HepG2 (cell line): Measurements from ENCODE around the gene TMEM255B. TPM values are rescaled to one million over a fixed set of nuclear protein-coding genes. Genes with fewer than 3 reads are reported as not detected.

Experiments used
- ATAC-seq: fragments of 200-7000 bp; cut with Tn5 transposase; 3 replicates; pipeline ENCODE4 v1.9.1; 2020; ENCODE audit warnings: mild to moderate bottlenecking, moderate library complexity
- BruUV-seq: library from RNA; stranded (reverse); fragments of 400-500 nt; replicated peaks from 2 replicates; lab custom pipeline; 2021; lab: Mats Ljungman, UMichigan
- CTCF ChIA-PET: fragments of 300-600 bp; formaldehyde crosslinking; extraction: SDS; loops from one replicate; lab custom pipeline; 2021; ENCODE audit warnings: low total read pairs, inconsistent platforms, low intra/inter-chr PET ratio; lab: Yijun Ruan, JAX
- POLR2A ChIA-PET: fragments of 350-600 bp; sonication (Branson Sonifier 250); formaldehyde crosslinking; loops from one replicate; lab custom pipeline; 2020; ENCODE audit warnings: antibody characterized with exemption, inconsistent platforms; lab: Yijun Ruan, JAX
- DNase-seq: peaks from one replicate; pipeline ENCODE4 v3.0.0-alpha.2; 2015; ENCODE audit warnings: low spot score
- FAIRE-seq: peaks from 3 replicates; lab custom pipeline; 2011; peaks lifted over from hg19 to GRCh38; lab: Jason Lieb, UNC
- H2AFZ ChIP-seq: one replicate; pipeline ENCODE4 v1.6.1; 2011; ENCODE audit warnings: low read length, inconsistent platforms
- H3K27ac ChIP-seq: fragments of 300-600 bp; 3 replicates; pipeline ENCODE4 v1.8.0; 2011; ENCODE audit warnings: mixed run types, mild to moderate bottlenecking, mixed read lengths, low read length, inconsistent platforms; ENCODE audit not compliant: insufficient read depth; ENCODE audit errors: extremely low read length
- H3K27me3 ChIP-seq, 2 experiments: fragments of 200-600 bp in 1 of 2; 2 replicates in 1 of 2; 3 replicates in 1 of 2; pipeline versions ENCODE4 v1.6.0 to v1.8.0; 2011; ENCODE audit warnings: low read length in 2 of 2, mild to moderate bottlenecking in 2 of 2, moderate library complexity in 2 of 2, inconsistent platforms in 1 of 2; ENCODE audit not compliant: insufficient read depth in 2 of 2, control insufficient read depth in 1 of 2
- H3K36me3 ChIP-seq, 2 experiments: fragments of 200-600 bp in 1 of 2; replicated peaks in 1 of 2; 2 replicates in 1 of 2; 3 replicates in 1 of 2; pipeline versions ENCODE4 v1.5.1 to v1.8.0; 2011; ENCODE audit warnings: low read length in 2 of 2, inconsistent platforms in 1 of 2; ENCODE audit not compliant: insufficient read depth in 2 of 2, control insufficient read depth in 1 of 2
- H3K4me1 ChIP-seq: 2 replicates; pipeline ENCODE4 v1.5.1; 2012; ENCODE audit warnings: low read length, inconsistent platforms; ENCODE audit not compliant: insufficient read depth
- H3K4me2 ChIP-seq: 2 replicates; pipeline ENCODE4 v1.6.0; 2011; ENCODE audit warnings: low read depth, low read length, inconsistent platforms
- H3K4me3 ChIP-seq, 3 experiments: fragments of 200-600 bp in 1 of 3; sonication (generic), shearing (Covaris generic) in 1 of 3; replicated peaks in 1 of 3; 2 replicates each; pipeline ENCODE4 v1.5.1; 2011 to 2016; ENCODE audit warnings: low read length in 3 of 3, inconsistent platforms in 2 of 3, low read depth in 2 of 3, mild to moderate bottlenecking in 2 of 3, control low read depth in 1 of 3, mixed read lengths in 1 of 3; ENCODE audit not compliant: insufficient read depth in 1 of 3
- H3K79me2 ChIP-seq: one replicate; pipeline ENCODE4 v1.6.1; 2011; ENCODE audit warnings: low read length, inconsistent platforms; ENCODE audit not compliant: insufficient read depth
- H3K9ac ChIP-seq: 2 replicates; pipeline ENCODE4 v1.6.0; 2011; ENCODE audit warnings: mild to moderate bottlenecking, low read depth, low read length, inconsistent platforms; ENCODE audit not compliant: insufficient read depth
- H3K9me3 ChIP-seq: 2 replicates; pipeline ENCODE4 v1.5.1; 2012; ENCODE audit warnings: mild to moderate bottlenecking, low read length
- H4K20me1 ChIP-seq: 2 replicates; pipeline ENCODE4 v1.6.0; 2011; ENCODE audit warnings: inconsistent platforms, mild to moderate bottlenecking, low read length, moderate library complexity; ENCODE audit not compliant: insufficient read depth
- FOXA1 ChIP-seq, 2 experiments: fragments of 450-650 bp in 1 of 2; sonication (generic) in 1 of 2; formaldehyde crosslinking in 1 of 2; IDR thresholded peaks; 2 replicates each; pipeline versions ENCODE4 v1.4.0 to v1.6.1; 2016 to 2020; ENCODE audit warnings: missing genetic modification reagents in 1 of 2
- GABPA ChIP-seq, 2 experiments: IDR thresholded peaks; 2 replicates each; pipeline ENCODE4 v1.6.1; 2011 to 2016; ENCODE audit warnings: low read depth in 2 of 2, low read length in 1 of 2, missing biosample characterization in 1 of 2, missing genetic modification characterization in 1 of 2
- HNF4A ChIP-seq: sonication (generic); formaldehyde crosslinking; IDR thresholded peaks from 2 replicates; pipeline ENCODE4 v1.4.0; 2020; ENCODE audit warnings: missing genetic modification reagents
- HNF4G ChIP-seq, 2 experiments: sonication (generic) in 1 of 2; formaldehyde crosslinking in 1 of 2; IDR thresholded peaks; 2 replicates each; pipeline versions ENCODE4 v1.4.0 to v1.6.1; 2011 to 2020; ENCODE audit warnings: borderline replicate concordance in 2 of 2, low read depth in 2 of 2, mild to moderate bottlenecking in 2 of 2, low read length in 1 of 2, missing genetic modification reagents in 1 of 2, moderate library complexity in 1 of 2
- HNRNPL ChIP-seq: fragments of 200-400 bp; formaldehyde crosslinking; IDR thresholded peaks from 2 replicates; pipeline ENCODE4 v1.6.1; 2017; ENCODE audit warnings: mild to moderate bottlenecking, low read depth, low read length
- MYC ChIP-seq: sonication (generic); formaldehyde crosslinking; IDR thresholded peaks from 2 replicates; pipeline ENCODE4 v1.9.0; 2021; ENCODE audit warnings: missing genetic modification reagents, borderline replicate concordance
- NKX3-1 ChIP-seq: sonication (generic); formaldehyde crosslinking; IDR thresholded peaks from 2 replicates; pipeline ENCODE4 v1.5.0; 2020; ENCODE audit warnings: missing genetic modification reagents
- NR2F6 ChIP-seq, 2 experiments: IDR thresholded peaks; 2 replicates each; pipeline ENCODE4 v1.6.1; 2016; ENCODE audit warnings: antibody characterized with exemption in 1 of 2, mild to moderate bottlenecking in 1 of 2
- SMARCC2 ChIP-seq: fragments of 450-650 bp; IDR thresholded peaks from 2 replicates; pipeline ENCODE4 v1.6.1; 2017; ENCODE audit warnings: antibody characterized with exemption, mild to moderate bottlenecking
- SNAPC4 ChIP-seq: sonication (generic); formaldehyde crosslinking; IDR thresholded peaks from 2 replicates; pipeline ENCODE4 v1.4.0; 2020; ENCODE audit warnings: mild to moderate bottlenecking, missing genetic modification reagents
- TMF1 ChIP-seq: sonication (generic); formaldehyde crosslinking; IDR thresholded peaks from 2 replicates; pipeline ENCODE4 v1.8.1; 2022; ENCODE audit warnings: low read depth, missing genetic modification reagents
- WGBS: methylation state at CpG from one replicate; pipeline ENCODE4 v1.1.6; 2017; ENCODE audit warnings: low lambda C conversion rate; 5-methylcytosine and 5-hydroxymethylcytosine counted together
- in situ Hi-C: cut with HindIII; loops from 2 replicates; pipeline ENCODE4 v1.10.0; 2017; ENCODE audit warnings: low pct_unique_long_range_greater_than_20kb; ENCODE audit not compliant: extremely low pct_ligation_motif_present
- intact Hi-C: fragments of 100-400 bp; cut with micrococcal nuclease; formaldehyde crosslinking; loops from one replicate; pipeline ENCODE4 v1.10.0; 2022; ENCODE audit not compliant: unreplicated experiment
- polyA plus RNA-seq, 8 experiments: library from polyadenylated mRNA; depleted of rRNA in 3 of 8; stranded (reverse) in 7 of 8; unstranded in 1 of 8; fragments of >200 nt; fragmentation: Illumina TruSeq in 4 of 8; extraction: Trizol in 4 of 8; gene quantifications; 2 replicates each; pipeline versions ENCODE4 v1.2.1 to v1.2.3, GENCODE V29; 2011 to 2016; ENCODE audit warnings: low read depth in 4 of 8, missing spikeins in 1 of 8, mixed read lengths in 1 of 8; ENCODE audit not compliant: insufficient read depth in 1 of 8
- total RNA-seq, 5 experiments: library from RNA; depleted of rRNA; stranded (reverse); fragments of >200 nt; fragmentation: Illumina TruSeq; extraction: Trizol; gene quantifications; 2 replicates each; pipeline ENCODE4 v1.2.3, GENCODE V29; 2016; ENCODE audit warnings: low read depth in 1 of 5

TMEM255B gene
- total and polyA plus RNA-seq, 2 of the 13 experiments (the other 11 are each of a cell fraction or from before 2014, with no cell fraction given), result not detected

GRCh38 chr13:113852536-113853517, 93.8 kb downstream of the TMEM255B start:
- Histone ChIP-seq H3K4me2 (peak overlapping the region; percentile 43; the same call in 1 of the 2 replicates), H3K9ac (no peak overlapping the region), H3K79me2 (no peaks in the 10 kb centered on the region), H4K20me1 (no peaks in the 10 kb centered on the region), H3K27me3 (peaks cover 0 to 4% of the 10 kb centered on the region in 2 experiments; a peak in 1 of 5 replicates), H3K9me3 (no peaks in the 10 kb centered on the region), H3K4me1 (peaks cover 43% of the 10 kb centered on the region), H3K27ac (no peak overlapping the region), H2AFZ (no peak overlapping the region), H3K4me3 (peak overlapping the region in 1 of 3 experiments; percentile 34; a peak in 1 of 6 replicates), H3K36me3 (no peaks in the 10 kb centered on the region)
- ChIA-PET CTCF (no interaction called here), POLR2A (no interaction called here)
- ATAC-seq, result peak; percentile 49
- in situ Hi-C loops (no loop called here), intact Hi-C loops (no loop called here)
- WGBS, result 15% methylated on average over 8 of the region's 22 CpGs
- no peak for FAIRE-seq
- no peak for DNase-seq
- TF ChIP-seq HNF4A (CRISPR knock-in tag), result peak; percentile 29; the same call in 1 of the 2 replicates
- no peak for TF ChIP-seq GABPA (IDR thresholded peaks at IDR 0.05; ENCODE audit: low read depth, low read length)
- TF ChIP-seq GABPA (CRISPR knock-in tag; IDR thresholded peaks at IDR 0.05; ENCODE audit: low read depth), result no peak
- no peak for TF ChIP-seq SMARCC2
- TF ChIP-seq FOXA1 (IDR thresholded peaks at IDR 0.05), result no peak
- TF ChIP-seq FOXA1 (CRISPR knock-in tag; IDR thresholded peaks at IDR 0.05), result no peak
- no peak for TF ChIP-seq SNAPC4 (CRISPR knock-in tag)
- TF ChIP-seq TMF1, result no peak
- peak; percentile 31; the same call in 1 of the 2 replicates for TF ChIP-seq HNF4G (IDR thresholded peaks at IDR 0.05; ENCODE audit: borderline replicate concordance, low read depth, low read length)
- no peak for TF ChIP-seq HNF4G (CRISPR knock-in tag; IDR thresholded peaks at IDR 0.05; ENCODE audit: borderline replicate concordance, low read depth)
- TF ChIP-seq MYC (CRISPR knock-in tag), result 0 out of 2 replicates have a peak, but pooled peaks have one; percentile 18
- no peak for TF ChIP-seq NKX3-1 (CRISPR knock-in tag)
- TF ChIP-seq HNRNPL, result peak; percentile 86
- peak; percentile 41; the same call in 1 of the 2 replicates for TF ChIP-seq NR2F6 (IDR thresholded peaks at IDR 0.05)
- no peak for TF ChIP-seq NR2F6 (CRISPR knock-in tag; IDR thresholded peaks at IDR 0.05)
- BruUV-seq, result no TSS peak
